Endodermal cell (in vitro differentiated cells): ENCODE data around the gene FAM124B. TPM values are rescaled to one million over a fixed set of nuclear protein-coding genes. Genes with fewer than 3 reads are reported as not detected.

Experiments
- DNase-seq: peaks from one replicate; pipeline ENCODE4 v3.0.0-alpha.2; 2017
- H3K27ac ChIP-seq: 2 replicates; pipeline ENCODE4 v1.5.1; 2013; ENCODE audit warnings: mild to moderate bottlenecking, low read depth, low read length, moderate library complexity
- H3K27me3 ChIP-seq: 2 replicates; pipeline ENCODE4 v1.6.1; 2013; ENCODE audit warnings: mild to moderate bottlenecking, low read length, moderate library complexity; ENCODE audit not compliant: insufficient read depth, control insufficient read depth, poor library complexity, severe bottlenecking
- H3K36me3 ChIP-seq: 2 replicates; pipeline ENCODE4 v1.7.0; 2013; ENCODE audit warnings: mild to moderate bottlenecking, low read length, moderate library complexity; ENCODE audit not compliant: control insufficient read depth, insufficient read depth
- H3K4me1 ChIP-seq: one replicate; pipeline ENCODE4 v1.7.0; 2013; ENCODE audit warnings: low read length; ENCODE audit not compliant: control insufficient read depth, insufficient read depth
- H3K4me3 ChIP-seq: 2 replicates; pipeline ENCODE4 v1.5.1; 2013; ENCODE audit warnings: mild to moderate bottlenecking, low read length, moderate library complexity
- H3K9ac ChIP-seq: 2 replicates; pipeline ENCODE4 v1.6.1; 2013; ENCODE audit warnings: mild to moderate bottlenecking, low read length, moderate library complexity; ENCODE audit not compliant: poor library complexity, severe bottlenecking; ENCODE audit errors: extremely low read depth
- H3K9me3 ChIP-seq: 2 replicates; pipeline ENCODE4 v1.6.1; 2013; ENCODE audit warnings: mild to moderate bottlenecking, low read length, moderate library complexity; ENCODE audit not compliant: control insufficient read depth
- H3K27ac Mint-ChIP-seq: 2 replicates; pipeline ENCODE4 v1.8.0; 2020; ENCODE audit warnings: mixed read lengths
- H3K27me3 Mint-ChIP-seq: 2 replicates; pipeline ENCODE4 v1.8.0; 2021; ENCODE audit warnings: mild to moderate bottlenecking, mixed read lengths; ENCODE audit not compliant: insufficient read depth
- H3K36me3 Mint-ChIP-seq: 2 replicates; pipeline ENCODE4 v1.8.0; 2020; ENCODE audit warnings: low read depth, mixed read lengths
- H3K4me1 Mint-ChIP-seq: 2 replicates; pipeline ENCODE4 v1.8.0; 2020; ENCODE audit warnings: mixed read lengths
- H3K4me3 Mint-ChIP-seq: 2 replicates; pipeline ENCODE4 v1.8.0; 2020; ENCODE audit warnings: mild to moderate bottlenecking, moderate library complexity, mixed read lengths
- H3K9me3 Mint-ChIP-seq: 2 replicates; pipeline ENCODE4 v1.8.0; 2020; ENCODE audit warnings: mild to moderate bottlenecking, mixed read lengths
- CTCF ChIP-seq: fragments of 200-600 bp; sonication (generic); conservative IDR thresholded peaks from 2 replicates; pipeline ENCODE4 v1.5.0; 2021; ENCODE audit warnings: antibody characterized with exemption, mild to moderate bottlenecking
- WGBS, 2 experiments: methylation state at CpG; one replicate each; pipeline versions ENCODE4 v1.1.5 to v1.1.7; 2013; ENCODE audit warnings: missing lambda C conversion rate in 2 of 2, mixed read lengths in 1 of 2; ENCODE audit not compliant: insufficient coverage in 1 of 2, insufficient read length in 1 of 2; 5-methylcytosine and 5-hydroxymethylcytosine counted together
- total RNA-seq, 2 donors: library from RNA; stranded (reverse); fragmentation: NEBNext Ultra II Directional in 1 of 2; extraction: Animal tissue kit (Norgen Biotek cat#: 25700) in 1 of 2; gene quantifications; 2 replicates in 1 of 2; 3 replicates in 1 of 2; pipeline ENCODE4 v1.2.1, GENCODE V29; 2021

FAM124B gene
- total RNA-seq, 2 donors from 2014 or later = 0.58 to 1.2 TPM

DNA sequence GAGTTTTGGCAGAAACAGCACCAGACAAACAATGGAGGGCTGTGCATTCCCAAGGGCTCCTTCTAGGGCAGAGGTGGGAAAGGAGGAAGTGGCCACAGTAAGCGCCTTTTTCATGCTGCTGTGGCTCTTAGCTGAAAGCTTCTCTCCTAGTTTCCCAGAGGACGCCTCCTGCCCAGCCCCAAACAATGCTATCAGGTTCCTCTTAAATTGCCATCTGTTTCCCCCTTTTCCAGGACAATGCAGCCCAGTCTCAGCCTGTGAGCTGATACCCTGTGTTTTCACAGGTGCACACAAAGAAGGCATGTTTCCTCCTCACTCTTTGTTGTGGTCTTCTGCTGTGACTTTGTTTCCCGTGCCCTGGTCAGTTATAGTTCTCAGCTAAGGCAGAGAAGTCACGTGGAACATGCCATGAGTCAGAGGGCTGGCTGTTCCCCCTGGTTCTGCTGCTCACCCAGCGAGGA, 5.4 kb upstream of the FAM124B start:
- no peaks in the 10 kb centered on the region for H3K36me3 ChIP-seq
- H3K4me3 Mint-ChIP-seq = no peak overlapping the region
- H3K27ac ChIP-seq = no peak overlapping the region
- no peaks in the 10 kb centered on the region for H3K36me3 Mint-ChIP-seq
- no peaks in the 10 kb centered on the region for H3K4me1 ChIP-seq
- peaks cover 15% of the 10 kb centered on the region for H3K9me3 Mint-ChIP-seq
- peaks cover 4% of the 10 kb centered on the region for H3K4me1 Mint-ChIP-seq
- H3K27me3 ChIP-seq = no peaks in the 10 kb centered on the region
- DNase-seq = no peak
- no peak overlapping the region for H3K9ac ChIP-seq
- TF ChIP-seq CTCF = no peak
- peaks cover 15% of the 10 kb centered on the region for H3K9me3 ChIP-seq
- H3K27ac Mint-ChIP-seq = peak overlapping the region; percentile 84
- H3K27me3 Mint-ChIP-seq = no peaks in the 10 kb centered on the region
- WGBS, 2 experiments = 89% methylated on average over 5 of the region's 5 CpGs; no CpG with 5 or more reads in 1 of the 2 experiments
- no peak overlapping the region for H3K4me3 ChIP-seq

DNA sequence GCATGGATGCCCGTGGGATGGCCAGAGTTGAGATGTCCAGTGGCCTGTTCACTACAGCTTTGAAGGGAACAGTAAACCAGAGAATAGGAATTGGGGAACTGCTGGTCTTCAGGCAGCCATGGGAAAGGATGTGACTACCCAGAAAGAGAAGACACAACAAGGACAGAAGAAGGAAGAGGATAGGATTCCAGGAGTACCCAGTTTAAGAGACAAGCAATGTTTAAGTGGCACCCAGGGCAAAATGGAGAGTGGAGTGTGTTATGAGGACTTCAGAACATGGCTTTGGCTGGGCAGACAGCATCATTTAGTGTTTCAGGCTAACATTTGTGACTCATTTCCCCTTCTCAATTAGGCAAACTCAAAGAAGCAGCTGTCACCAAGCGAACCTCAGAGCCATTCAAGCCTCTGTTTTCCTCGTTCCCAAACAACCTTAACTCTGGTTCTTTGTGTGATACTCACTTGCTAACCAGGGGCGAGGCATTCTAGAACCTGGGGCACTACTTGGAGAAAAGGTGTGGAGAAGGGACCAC, 4.0 kb upstream of the FAM124B start:
- Histone ChIP-seq H3K27me3 (no peaks in the 10 kb centered on the region), H3K9me3 (peaks cover 15% of the 10 kb centered on the region), H3K9ac (no peak overlapping the region), H3K36me3 (no peaks in the 10 kb centered on the region), H3K4me3 (peak overlapping the region; percentile 51), H3K27ac (no peak overlapping the region), H3K4me1 (no peaks in the 10 kb centered on the region)
- H3K4me1 Mint-ChIP-seq = peaks cover 15% of the 10 kb centered on the region
- H3K9me3 Mint-ChIP-seq = peaks cover 15% of the 10 kb centered on the region
- no peaks in the 10 kb centered on the region for H3K27me3 Mint-ChIP-seq
- no peak overlapping the region for H3K27ac Mint-ChIP-seq
- no peak for DNase-seq
- no peak for TF ChIP-seq CTCF
- H3K4me3 Mint-ChIP-seq = no peak overlapping the region
- 88 to 92% methylated on average over 2 to 4 of the region's 4 CpGs for WGBS, 2 experiments
- H3K36me3 Mint-ChIP-seq = no peaks in the 10 kb centered on the region

DNA sequence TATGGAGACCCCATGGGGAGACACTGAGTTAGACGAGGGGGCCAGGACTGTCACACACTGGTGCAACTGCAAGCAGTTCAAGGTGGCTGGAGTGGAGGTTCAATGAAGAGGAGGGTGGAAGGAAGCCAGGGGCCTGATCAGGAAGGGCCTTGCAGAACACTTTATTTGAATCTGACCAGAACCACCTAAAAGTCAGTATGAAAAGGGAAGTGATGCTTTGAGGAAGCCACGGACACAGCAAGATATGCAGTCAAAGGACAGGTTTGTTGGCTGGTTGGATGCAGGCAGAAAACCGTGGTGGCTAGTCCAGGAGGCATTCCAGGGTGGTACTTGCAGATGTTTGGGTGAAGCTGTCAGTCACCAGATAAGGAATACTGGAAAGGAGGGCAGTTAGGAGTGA, 3.5 kb upstream of the FAM124B start:
- Mint-ChIP-seq H3K4me1 (peaks cover 20% of the 10 kb centered on the region), H3K27me3 (no peaks in the 10 kb centered on the region), H3K27ac (no peak overlapping the region), H3K36me3 (no peaks in the 10 kb centered on the region), H3K4me3 (no peak overlapping the region), H3K9me3 (peaks cover 15% of the 10 kb centered on the region)
- Histone ChIP-seq H3K36me3 (no peaks in the 10 kb centered on the region), H3K27me3 (no peaks in the 10 kb centered on the region), H3K9ac (no peak overlapping the region), H3K4me3 (no peak overlapping the region), H3K27ac (no peak overlapping the region), H3K9me3 (peaks cover 15% of the 10 kb centered on the region), H3K4me1 (no peaks in the 10 kb centered on the region)
- no peak for DNase-seq
- WGBS, 2 experiments = 89 to 91% methylated on average over 2 to 3 of the region's 3 CpGs
- TF ChIP-seq CTCF = no peak
